ENCODE measurements around the gene ANKRD63.

The ANKRD63 gene

DNA sequence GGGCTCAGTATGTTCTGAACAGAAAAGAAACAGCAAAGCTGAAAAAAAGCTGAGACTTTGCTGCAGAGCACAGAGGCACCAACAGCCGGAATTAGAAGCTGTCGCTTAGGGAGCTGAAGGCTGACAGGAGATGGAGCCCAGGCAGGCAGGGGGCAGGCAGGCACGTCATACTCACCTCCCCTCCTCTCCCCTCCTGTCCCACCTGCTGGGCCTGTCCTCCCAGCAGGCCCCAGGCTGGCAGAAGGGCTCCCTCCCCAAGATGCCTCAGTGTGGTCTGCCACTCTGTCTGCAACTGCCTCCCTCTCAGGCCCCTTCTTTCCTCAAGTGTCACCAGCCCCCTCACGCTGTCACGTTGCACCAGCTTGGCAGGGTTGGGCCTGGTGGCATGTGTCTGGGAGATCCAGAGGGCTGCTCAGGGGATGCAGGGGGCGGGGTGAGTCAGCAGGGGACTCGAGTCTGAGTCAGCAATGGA is 3.2 kb upstream of the ANKRD63 start:
- Histone ChIP-seq H2AFZ (ENCODE audit: insufficient read depth, low read length, poor library complexity) (no peak overlapping the region), H4K12ac (ENCODE audit: low read depth, low read length) (no peak overlapping the region), H3K9me3 (ENCODE audit: insufficient read depth, low read depth, low read length) (peaks cover 2% of the 10 kb centered on the region), H3K36me3 (ENCODE audit: control insufficient read depth in 1 of 2, insufficient read depth in 2 of 2, low read length in 2 of 2) (no peaks in the 10 kb centered on the region), H2AK5ac (ENCODE audit: low read length) (no peak overlapping the region), H3K4ac (ENCODE audit: low read depth, low read length) (no peak overlapping the region), H2BK5ac (ENCODE audit: low read depth, low read length, poor library complexity) (peak overlapping the region; percentile 57), H2BK120ac (ENCODE audit: insufficient read depth, low read length, poor library complexity) (no peak overlapping the region), H4K91ac (ENCODE audit: low read depth, low read length) (peak overlapping the region; percentile 53), H2BK12ac (ENCODE audit: low read length) (no peak overlapping the region), H3K9ac (ENCODE audit: low read length) (no peak overlapping the region), H3K27me3 (ENCODE audit: insufficient read depth, low read length) (peaks cover 37% of the 10 kb centered on the region), H3K4me2 (ENCODE audit: low read length) (peak overlapping the region; percentile 4), H3K4me3 (ENCODE audit: low read depth, low read length) (no peak overlapping the region), H3K79me1 (ENCODE audit: low read length) (peaks cover 9% of the 10 kb centered on the region), H3K4me1 (ENCODE audit: control insufficient read depth in 1 of 2, insufficient read depth in 2 of 2, low read length in 2 of 2) (peaks cover 36 to 47% of the 10 kb centered on the region in 2 experiments), H3K23ac (ENCODE audit: low read length) (no peak overlapping the region), H3K14ac (ENCODE audit: low read length) (no peak overlapping the region), H3K27ac (ENCODE audit: low read depth, low read length) (peak overlapping the region; percentile 75), H4K8ac (ENCODE audit: low read depth, low read length) (no peak overlapping the region), H3K79me2 (ENCODE audit: control insufficient read depth, insufficient read depth, low read length, poor library complexity) (peaks cover 2% of the 10 kb centered on the region), H3K18ac (ENCODE audit: low read length) (no peak overlapping the region)
- DNase-seq, result no peak
- WGBS (ENCODE audit: extremely low coverage, insufficient coverage, insufficient read length), result no CpG with 5 or more reads among the region's 7 CpGs

DNA sequence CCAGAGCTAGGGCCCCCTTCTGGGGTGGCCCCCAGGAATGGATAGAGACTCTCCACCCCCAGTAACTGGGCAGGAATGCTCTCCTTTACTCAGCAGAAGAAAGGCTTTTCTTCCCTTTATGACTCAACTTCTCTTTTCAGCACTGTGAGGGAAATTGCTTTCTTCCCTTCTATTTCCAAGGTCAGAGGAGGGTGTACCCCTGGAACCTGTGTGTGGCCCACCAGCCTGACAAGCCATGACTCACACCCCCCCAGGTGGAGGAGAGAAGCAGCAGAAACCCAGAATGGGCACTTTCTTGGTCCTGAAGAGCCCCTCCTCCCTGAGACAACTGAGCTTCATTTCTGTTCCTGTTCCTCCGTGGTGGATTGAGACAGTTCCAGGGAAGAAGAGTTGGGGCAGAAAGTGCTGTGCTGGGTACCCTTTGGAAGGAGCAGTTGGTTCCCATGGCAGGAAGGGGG is 2.7 kb upstream of the ANKRD63 start:
- H2AFZ ChIP-seq (ENCODE audit: insufficient read depth, low read length, poor library complexity), result no peak overlapping the region
- H3K4me2 ChIP-seq (ENCODE audit: low read length), result peak overlapping the region; percentile 4
- H3K4me1 ChIP-seq (ENCODE audit: control insufficient read depth in 1 of 2, insufficient read depth in 2 of 2, low read length in 2 of 2), result peaks cover 33 to 44% of the 10 kb centered on the region in 2 experiments
- H3K4me3 ChIP-seq (ENCODE audit: low read depth, low read length), result no peak overlapping the region
- H3K36me3 ChIP-seq (ENCODE audit: control insufficient read depth in 1 of 2, insufficient read depth in 2 of 2, low read length in 2 of 2), result no peaks in the 10 kb centered on the region
- H3K27me3 ChIP-seq (ENCODE audit: insufficient read depth, low read length), result peaks cover 39% of the 10 kb centered on the region
- peak overlapping the region; percentile 4 for H2BK120ac ChIP-seq (ENCODE audit: insufficient read depth, low read length, poor library complexity)
- peaks cover 2% of the 10 kb centered on the region for H3K9me3 ChIP-seq (ENCODE audit: insufficient read depth, low read depth, low read length)
- H3K4ac ChIP-seq (ENCODE audit: low read depth, low read length), result no peak overlapping the region
- no peak overlapping the region for H3K14ac ChIP-seq (ENCODE audit: low read length)
- peak overlapping the region; percentile 23 for H2BK12ac ChIP-seq (ENCODE audit: low read length)
- peak overlapping the region; percentile 57 for H2BK5ac ChIP-seq (ENCODE audit: low read depth, low read length, poor library complexity)
- H2AK5ac ChIP-seq (ENCODE audit: low read length), result no peak overlapping the region
- H3K27ac ChIP-seq (ENCODE audit: low read depth, low read length), result peak overlapping the region; percentile 75
- peak overlapping the region; percentile 53 for H4K91ac ChIP-seq (ENCODE audit: low read depth, low read length)
- no peak overlapping the region for H3K23ac ChIP-seq (ENCODE audit: low read length)
- no peak overlapping the region for H4K8ac ChIP-seq (ENCODE audit: low read depth, low read length)
- peaks cover 2% of the 10 kb centered on the region for H3K79me2 ChIP-seq (ENCODE audit: control insufficient read depth, insufficient read depth, low read length, poor library complexity)
- H4K12ac ChIP-seq (ENCODE audit: low read depth, low read length), result no peak overlapping the region
- peaks cover 6% of the 10 kb centered on the region for H3K79me1 ChIP-seq (ENCODE audit: low read length)
- no CpG with 5 or more reads among the region's 1 CpG for whole genome bisulfite sequencing (ENCODE audit: extremely low coverage, insufficient coverage, insufficient read length)
- H3K18ac ChIP-seq (ENCODE audit: low read length), result no peak overlapping the region
- H3K9ac ChIP-seq (ENCODE audit: low read length), result no peak overlapping the region
- DNase-seq, result no peak

DNA sequence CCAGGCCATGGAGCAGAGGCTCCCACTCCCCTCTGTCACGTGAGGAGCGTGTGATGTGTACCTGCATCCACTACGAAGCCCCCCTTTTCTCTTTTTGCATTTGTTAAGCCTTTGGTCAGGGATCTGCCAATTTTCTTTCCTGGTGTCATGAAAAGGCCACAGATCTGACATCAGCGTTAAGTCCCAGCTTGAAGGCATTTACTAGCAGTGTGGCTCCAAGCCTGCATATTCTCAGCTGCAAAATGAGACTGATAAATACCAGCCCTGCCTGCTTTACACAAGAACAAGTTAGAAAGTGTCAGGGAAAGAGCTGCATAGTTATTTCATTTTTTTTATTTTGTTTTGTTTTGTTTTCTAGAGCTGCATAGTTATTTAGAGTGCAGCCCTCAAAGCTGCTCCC is 2.3 kb upstream of the ANKRD63 start:
- no CpG with 5 or more reads among the region's 4 CpGs for WGBS (ENCODE audit: extremely low coverage, insufficient coverage, insufficient read length)
- no peak overlapping the region for H2BK120ac ChIP-seq (ENCODE audit: insufficient read depth, low read length, poor library complexity)
- H3K4me2 ChIP-seq (ENCODE audit: low read length), result peak overlapping the region; percentile 25
- no peak overlapping the region for H4K8ac ChIP-seq (ENCODE audit: low read depth, low read length)
- peaks cover 2% of the 10 kb centered on the region for H3K79me2 ChIP-seq (ENCODE audit: control insufficient read depth, insufficient read depth, low read length, poor library complexity)
- no peak for DNase-seq
- no peak overlapping the region for H3K4ac ChIP-seq (ENCODE audit: low read depth, low read length)
- peaks cover 6% of the 10 kb centered on the region for H3K79me1 ChIP-seq (ENCODE audit: low read length)
- H3K9ac ChIP-seq (ENCODE audit: low read length), result no peak overlapping the region
- H3K23ac ChIP-seq (ENCODE audit: low read length), result no peak overlapping the region
- H3K4me1 ChIP-seq (ENCODE audit: control insufficient read depth in 1 of 2, insufficient read depth in 2 of 2, low read length in 2 of 2), result peaks cover 35 to 44% of the 10 kb centered on the region in 2 experiments
- H2BK5ac ChIP-seq (ENCODE audit: low read depth, low read length, poor library complexity), result no peak overlapping the region
- peak overlapping the region; percentile 0 for H2BK12ac ChIP-seq (ENCODE audit: low read length)
- H4K12ac ChIP-seq (ENCODE audit: low read depth, low read length), result no peak overlapping the region
- H3K36me3 ChIP-seq (ENCODE audit: control insufficient read depth in 1 of 2, insufficient read depth in 2 of 2, low read length in 2 of 2), result no peaks in the 10 kb centered on the region
- H2AK5ac ChIP-seq (ENCODE audit: low read length), result no peak overlapping the region
- H3K27ac ChIP-seq (ENCODE audit: low read depth, low read length), result peak overlapping the region; percentile 75
- H3K14ac ChIP-seq (ENCODE audit: low read length), result no peak overlapping the region
- peaks cover 2% of the 10 kb centered on the region for H3K9me3 ChIP-seq (ENCODE audit: insufficient read depth, low read depth, low read length)
- no peak overlapping the region for H2AFZ ChIP-seq (ENCODE audit: insufficient read depth, low read length, poor library complexity)
- H3K4me3 ChIP-seq (ENCODE audit: low read depth, low read length), result no peak overlapping the region
- H3K27me3 ChIP-seq (ENCODE audit: insufficient read depth, low read length), result peaks cover 43% of the 10 kb centered on the region
- H4K91ac ChIP-seq (ENCODE audit: low read depth, low read length), result no peak overlapping the region
- no peak overlapping the region for H3K18ac ChIP-seq (ENCODE audit: low read length)

DNA sequence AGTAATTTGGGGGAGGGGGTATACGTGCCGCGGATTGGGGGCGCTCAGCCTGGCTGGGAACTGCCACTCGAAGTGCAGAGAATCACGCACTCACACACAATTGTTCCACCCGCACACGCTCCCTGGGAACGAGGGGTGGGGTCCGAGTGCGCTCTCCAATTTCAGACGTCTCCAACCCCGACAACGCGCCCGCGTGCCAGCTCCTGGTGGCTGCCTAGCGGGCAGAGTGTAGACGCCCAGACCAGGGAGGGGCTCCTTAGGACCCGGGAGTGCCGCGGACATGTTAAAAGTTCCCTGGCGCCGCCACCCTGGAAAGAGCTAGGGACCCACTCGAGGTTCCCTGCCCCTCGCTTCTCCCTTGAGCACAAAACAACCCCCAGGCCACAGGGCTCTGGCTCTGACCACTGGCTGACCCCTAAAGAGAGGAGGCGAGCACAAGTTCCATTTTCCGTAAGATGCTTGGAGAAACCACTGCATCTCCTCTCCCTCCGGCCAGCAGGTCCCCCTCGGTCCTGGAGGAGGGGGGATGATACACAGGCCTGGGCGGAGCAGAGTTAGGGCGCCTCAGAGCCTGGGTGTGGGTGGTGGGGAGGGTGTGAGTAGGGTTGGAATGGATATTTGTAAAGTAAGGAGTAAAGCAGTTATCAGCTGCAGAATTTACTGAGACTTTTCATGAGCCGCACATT is 894 bp upstream of the ANKRD63 start:
- peaks cover 6% of the 10 kb centered on the region for H3K79me1 ChIP-seq (ENCODE audit: low read length)
- H2BK5ac ChIP-seq (ENCODE audit: low read depth, low read length, poor library complexity), result no peak overlapping the region
- WGBS (ENCODE audit: extremely low coverage, insufficient coverage, insufficient read length), result no CpG with 5 or more reads among the region's 33 CpGs
- no peaks in the 10 kb centered on the region for H3K36me3 ChIP-seq (ENCODE audit: control insufficient read depth in 1 of 2, insufficient read depth in 2 of 2, low read length in 2 of 2)
- peak overlapping the region; percentile 47 for H2BK12ac ChIP-seq (ENCODE audit: low read length)
- peak overlapping the region; percentile 26 for H3K14ac ChIP-seq (ENCODE audit: low read length)
- H3K4ac ChIP-seq (ENCODE audit: low read depth, low read length), result no peak overlapping the region
- H3K4me2 ChIP-seq (ENCODE audit: low read length), result peak overlapping the region; percentile 45
- no peak overlapping the region for H2BK120ac ChIP-seq (ENCODE audit: insufficient read depth, low read length, poor library complexity)
- H3K4me1 ChIP-seq (ENCODE audit: control insufficient read depth in 1 of 2, insufficient read depth in 2 of 2, low read length in 2 of 2), result peaks cover 37 to 46% of the 10 kb centered on the region in 2 experiments
- no peak overlapping the region for H3K4me3 ChIP-seq (ENCODE audit: low read depth, low read length)
- H4K91ac ChIP-seq (ENCODE audit: low read depth, low read length), result peak overlapping the region; percentile 33
- no peak overlapping the region for H3K9ac ChIP-seq (ENCODE audit: low read length)
- no peak overlapping the region for H3K27ac ChIP-seq (ENCODE audit: low read depth, low read length)
- no peak overlapping the region for H2AK5ac ChIP-seq (ENCODE audit: low read length)
- no peak overlapping the region for H4K8ac ChIP-seq (ENCODE audit: low read depth, low read length)
- DNase-seq, result no peak
- no peak overlapping the region for H3K18ac ChIP-seq (ENCODE audit: low read length)
- peaks cover 2% of the 10 kb centered on the region for H3K9me3 ChIP-seq (ENCODE audit: insufficient read depth, low read depth, low read length)
- no peak overlapping the region for H4K12ac ChIP-seq (ENCODE audit: low read depth, low read length)
- no peak overlapping the region for H2AFZ ChIP-seq (ENCODE audit: insufficient read depth, low read length, poor library complexity)
- peaks cover 2% of the 10 kb centered on the region for H3K79me2 ChIP-seq (ENCODE audit: control insufficient read depth, insufficient read depth, low read length, poor library complexity)
- no peak overlapping the region for H3K23ac ChIP-seq (ENCODE audit: low read length)
- peaks cover 44% of the 10 kb centered on the region for H3K27me3 ChIP-seq (ENCODE audit: insufficient read depth, low read length)
